RWPE2 (cell line): ENCODE measurements around the gene RNF212.

Experiments
- ATAC-seq: fragments of 200-7000 bp; cut with Tn5 transposase; 3 replicates; pipeline ENCODE4 v1.9.1; 2021; ENCODE audit warnings: low read depth
- DNase-seq: peaks from one replicate; pipeline ENCODE4 v3.0.0-alpha.2; 2020; ENCODE audit warnings: low spot score
- H3K27ac ChIP-seq: fragments of 450-650 bp; 2 replicates; pipeline ENCODE4 v1.5.1; 2017; ENCODE audit warnings: mild to moderate bottlenecking; ENCODE audit not compliant: poor library complexity, severe bottlenecking
- H3K27me3 ChIP-seq: fragments of 250-450 bp; sonication (Bioruptor Pico); 2 replicates; pipeline ENCODE4 v1.5.1; 2021; ENCODE audit warnings: mild to moderate bottlenecking, moderate library complexity; ENCODE audit not compliant: insufficient read depth, poor library complexity, severe bottlenecking
- H3K36me3 ChIP-seq: fragments of 250-450 bp; sonication (Bioruptor Pico); 2 replicates; pipeline ENCODE4 v1.5.1; 2020; ENCODE audit warnings: low read depth, mild to moderate bottlenecking, moderate library complexity
- H3K4me1 ChIP-seq: fragments of 250-450 bp; sonication (Bioruptor Pico); 2 replicates; pipeline ENCODE4 v1.5.1; 2021; ENCODE audit warnings: mild to moderate bottlenecking, moderate library complexity; ENCODE audit not compliant: insufficient read depth, poor library complexity, severe bottlenecking
- H3K4me3 ChIP-seq: fragments of 250-450 bp; sonication (Bioruptor Pico); 2 replicates; pipeline ENCODE4 v1.5.1; 2021; ENCODE audit warnings: mild to moderate bottlenecking, moderate library complexity; ENCODE audit not compliant: severe bottlenecking
- H3K9me3 ChIP-seq: fragments of 250-450 bp; sonication (Bioruptor Pico); 2 replicates; pipeline ENCODE4 v1.5.1; 2021; ENCODE audit warnings: mild to moderate bottlenecking, moderate library complexity; ENCODE audit not compliant: severe bottlenecking
- TF ChIP-seq, protein P1 (sequence below): fragments of 450-650 bp; IDR thresholded peaks from one replicate; pipeline ENCODE4 v1.5.1; 2017; ENCODE audit warnings: mild to moderate bottlenecking, moderate library complexity; ENCODE audit not compliant: poor library complexity, severe bottlenecking

Gene RNF212

DNA sequence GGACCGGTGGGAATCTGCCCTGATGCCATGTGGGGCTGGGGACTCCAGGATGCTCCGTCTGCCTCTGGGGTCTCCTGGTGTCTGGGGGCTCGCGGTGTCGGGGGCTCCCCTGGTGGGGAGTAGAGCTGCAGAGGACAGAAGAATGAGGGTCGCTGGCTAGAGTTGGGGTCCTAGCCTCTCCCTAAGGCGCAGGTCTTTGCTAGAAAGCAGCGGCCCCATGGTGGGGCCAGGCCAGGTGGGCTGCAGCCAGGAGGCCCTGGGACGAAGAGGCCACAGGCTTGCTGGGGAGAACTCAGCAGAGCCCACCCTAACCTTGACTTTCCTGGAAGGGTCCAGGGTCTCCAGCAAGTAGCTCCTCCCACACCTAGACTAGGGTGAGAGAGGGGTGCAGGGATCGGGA lies 80.5 kb downstream of the RNF212 start:
- no peaks in the 10 kb centered on the region for H3K4me1 ChIP-seq
- TF ChIP-seq, protein P1, sequence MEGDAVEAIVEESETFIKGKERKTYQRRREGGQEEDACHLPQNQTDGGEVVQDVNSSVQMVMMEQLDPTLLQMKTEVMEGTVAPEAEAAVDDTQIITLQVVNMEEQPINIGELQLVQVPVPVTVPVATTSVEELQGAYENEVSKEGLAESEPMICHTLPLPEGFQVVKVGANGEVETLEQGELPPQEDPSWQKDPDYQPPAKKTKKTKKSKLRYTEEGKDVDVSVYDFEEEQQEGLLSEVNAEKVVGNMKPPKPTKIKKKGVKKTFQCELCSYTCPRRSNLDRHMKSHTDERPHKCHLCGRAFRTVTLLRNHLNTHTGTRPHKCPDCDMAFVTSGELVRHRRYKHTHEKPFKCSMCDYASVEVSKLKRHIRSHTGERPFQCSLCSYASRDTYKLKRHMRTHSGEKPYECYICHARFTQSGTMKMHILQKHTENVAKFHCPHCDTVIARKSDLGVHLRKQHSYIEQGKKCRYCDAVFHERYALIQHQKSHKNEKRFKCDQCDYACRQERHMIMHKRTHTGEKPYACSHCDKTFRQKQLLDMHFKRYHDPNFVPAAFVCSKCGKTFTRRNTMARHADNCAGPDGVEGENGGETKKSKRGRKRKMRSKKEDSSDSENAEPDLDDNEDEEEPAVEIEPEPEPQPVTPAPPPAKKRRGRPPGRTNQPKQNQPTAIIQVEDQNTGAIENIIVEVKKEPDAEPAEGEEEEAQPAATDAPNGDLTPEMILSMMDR = peak; percentile 25
- no peaks in the 10 kb centered on the region for H3K27me3 ChIP-seq

DNA sequence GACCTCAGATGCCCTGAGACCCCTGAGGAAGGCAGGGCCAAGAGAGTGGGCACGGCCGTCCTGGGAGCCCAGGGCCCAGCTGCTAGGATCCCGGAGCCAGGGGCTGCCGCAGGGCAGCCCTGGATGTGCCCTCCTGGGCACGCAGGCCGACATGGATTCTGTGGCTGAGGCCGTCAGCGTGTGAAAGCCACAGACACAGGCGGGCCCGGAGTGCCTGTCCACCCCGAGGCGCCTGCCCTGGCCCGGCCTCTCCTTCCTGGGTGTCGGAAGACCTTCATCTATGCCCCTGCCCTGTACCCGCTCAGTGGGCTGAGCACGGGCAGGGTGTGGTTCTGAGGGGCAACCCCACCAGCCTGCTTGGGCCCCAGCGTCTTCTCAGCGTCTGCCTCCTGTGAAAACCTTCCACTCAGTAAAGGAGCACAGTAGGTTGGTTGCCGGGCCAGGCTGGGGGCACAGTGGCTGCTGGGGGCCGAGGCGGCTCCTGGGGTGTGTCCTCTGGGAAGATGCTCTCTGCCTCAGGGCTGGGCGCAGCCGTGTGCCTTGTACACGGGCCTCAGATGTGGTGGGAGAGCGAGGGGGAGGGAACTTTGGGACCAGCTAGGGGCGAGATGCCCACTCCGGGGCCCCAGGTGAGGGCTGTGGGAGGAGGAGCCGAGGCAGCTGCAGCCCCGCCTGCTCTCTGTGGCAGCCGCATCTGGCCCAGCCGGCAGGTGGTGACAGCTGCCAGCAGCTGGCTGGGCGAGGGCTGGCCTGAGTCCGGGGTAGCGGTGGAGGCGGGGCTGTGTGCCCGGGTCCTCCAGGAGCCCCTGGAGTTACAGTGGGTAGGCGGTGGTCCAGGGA lies 81.2 kb downstream of the RNF212 start:
- TF ChIP-seq, protein P1 = peak; percentile 50
- ATAC-seq (peak; percentile 48), DNase-seq (no peak)
- no peaks in the 10 kb centered on the region for H3K36me3 ChIP-seq
- no peaks in the 10 kb centered on the region for H3K27me3 ChIP-seq
- no peak overlapping the region for H3K27ac ChIP-seq
- H3K4me1 ChIP-seq = no peaks in the 10 kb centered on the region
- no peaks in the 10 kb centered on the region for H3K9me3 ChIP-seq
- H3K4me3 ChIP-seq = no peak overlapping the region

More for the DNA sequence above, 80.5 kb downstream of the RNF212 start:
- no peak for DNase-seq
- no peak overlapping the region for H3K27ac ChIP-seq
- no peak overlapping the region for H3K4me3 ChIP-seq
- no peaks in the 10 kb centered on the region for H3K36me3 ChIP-seq
- ATAC-seq = no peak
- H3K9me3 ChIP-seq = no peaks in the 10 kb centered on the region

DNA sequence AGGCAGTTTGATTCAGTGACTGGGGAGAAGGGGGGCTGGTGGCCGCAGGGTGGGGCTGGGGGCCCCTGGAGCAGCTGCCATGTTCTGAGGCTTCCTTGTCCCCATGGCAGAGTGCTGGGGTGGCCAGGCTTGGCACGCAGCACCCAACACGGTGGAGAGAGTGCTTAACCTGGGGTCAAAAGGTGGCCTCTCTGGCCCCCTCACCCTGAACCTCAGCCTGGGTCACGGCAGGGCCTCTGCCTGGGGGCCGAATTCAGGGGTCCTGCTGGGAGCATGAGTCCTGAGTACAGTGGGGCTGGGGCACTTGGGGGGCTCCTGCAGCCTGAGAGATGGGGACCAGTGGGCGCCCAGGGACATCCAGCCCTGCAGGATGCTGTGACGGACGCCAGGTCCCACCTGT lies 82.0 kb downstream of the RNF212 start:
- Histone ChIP-seq H3K4me3 (no peak overlapping the region), H3K27ac (no peak overlapping the region), H3K36me3 (no peaks in the 10 kb centered on the region), H3K27me3 (no peaks in the 10 kb centered on the region), H3K4me1 (no peaks in the 10 kb centered on the region), H3K9me3 (no peaks in the 10 kb centered on the region)
- TF ChIP-seq, protein P1 = no peak
- DNase-seq = no peak
- ATAC-seq = no peak

DNA sequence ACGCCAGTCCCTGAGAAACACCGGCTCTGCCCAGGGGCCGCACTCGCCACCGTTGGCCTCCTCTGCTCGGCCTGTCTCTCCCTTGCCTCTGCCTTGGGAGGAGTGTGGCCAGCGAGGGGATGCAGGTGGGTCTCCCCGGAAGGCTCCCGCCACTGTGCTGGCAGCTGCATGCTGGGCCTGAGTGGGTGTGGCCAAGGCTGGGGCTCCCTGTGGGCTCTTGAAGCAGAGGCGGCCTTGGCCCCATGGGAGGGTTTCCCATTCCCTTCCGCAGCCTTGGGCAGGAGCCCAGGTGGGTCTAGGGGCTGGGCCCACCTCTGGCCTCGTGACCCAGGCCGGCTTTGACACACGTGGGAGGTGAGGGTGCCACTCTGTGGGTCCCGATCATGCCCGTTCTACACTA lies 82.8 kb downstream of the RNF212 start:
- DNase-seq (no peak), ATAC-seq (no peak)
- TF ChIP-seq, protein P1 = no peak
- H3K4me3 ChIP-seq = no peak overlapping the region
- H3K27me3 ChIP-seq = no peaks in the 10 kb centered on the region
- 0 out of 2 replicates have a peak, but pooled peaks cover 3% of the 10 kb centered on the region for H3K36me3 ChIP-seq
- H3K27ac ChIP-seq = no peak overlapping the region
- no peaks in the 10 kb centered on the region for H3K9me3 ChIP-seq
- H3K4me1 ChIP-seq = no peaks in the 10 kb centered on the region

DNA sequence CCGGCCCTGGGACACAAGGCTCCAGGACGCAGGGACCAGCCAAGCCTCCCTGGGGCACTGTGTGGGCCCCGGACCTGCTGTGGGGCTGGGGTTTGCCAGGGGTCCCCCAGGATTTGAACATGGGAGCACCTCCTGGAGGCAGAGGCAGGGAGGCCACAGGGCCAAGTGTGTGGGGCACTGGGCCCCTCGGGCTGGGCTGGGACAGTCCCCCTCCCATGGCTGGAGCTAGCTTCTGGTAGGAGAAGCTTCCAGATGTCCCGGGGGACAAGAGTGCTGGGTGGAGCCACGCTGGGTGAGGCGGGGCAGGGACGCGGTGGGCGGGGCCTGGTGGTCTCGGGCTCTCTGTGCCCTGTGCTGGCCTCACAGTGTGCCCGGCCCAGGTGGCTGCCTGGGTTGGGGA lies 83.3 kb downstream of the RNF212 start:
- Histone ChIP-seq H3K27ac (no peak overlapping the region), H3K4me3 (no peak overlapping the region)
- ATAC-seq = no peak

More for the DNA sequence above, 83.3 kb downstream of the RNF212 start:
- H3K9me3 ChIP-seq = no peaks in the 10 kb centered on the region
- H3K36me3 ChIP-seq = 0 out of 2 replicates have a peak, but pooled peaks cover 4% of the 10 kb centered on the region
- H3K4me1 ChIP-seq = no peaks in the 10 kb centered on the region
- TF ChIP-seq, protein P1 = no peak
- no peak for DNase-seq
- no peaks in the 10 kb centered on the region for H3K27me3 ChIP-seq
